Smooth muscle cell (in vitro differentiated cells): ENCODE data around the gene IL17F. TPM values are rescaled to one million over a fixed set of nuclear protein-coding genes. Genes with fewer than 3 reads are reported as not detected.

Source experiments
- DNase-seq: peaks from one replicate; lab custom pipeline; 2025; ENCODE audit not compliant: unreplicated experiment; lab: John Stamatoyannopoulos, UW
- H2AFZ ChIP-seq: fragments of 200-600 bp; sonication (generic); 2 replicates; pipeline ENCODE4 v1.6.0; 2016; ENCODE audit warnings: antibody characterized with exemption, low read depth, mild to moderate bottlenecking
- H3F3A ChIP-seq: fragments of 200-600 bp; sonication (generic); 2 replicates; pipeline ENCODE4 v1.6.0; 2017; ENCODE audit warnings: antibody characterized with exemption, low read depth
- H3K27ac ChIP-seq: fragments of 200-600 bp; sonication (generic); 2 replicates; pipeline ENCODE4 v1.5.1; 2016; ENCODE audit warnings: low read depth, mild to moderate bottlenecking
- H3K27me3 ChIP-seq: fragments of 200-600 bp; sonication (generic); 2 replicates; pipeline ENCODE4 v1.6.1; 2016; ENCODE audit warnings: low read depth, mild to moderate bottlenecking
- H3K36me3 ChIP-seq: fragments of 200-600 bp; sonication (generic); 2 replicates; pipeline ENCODE4 v1.5.1; 2016; ENCODE audit warnings: low read depth
- H3K4me1 ChIP-seq: fragments of 200-600 bp; sonication (generic); 2 replicates; pipeline ENCODE4 v1.5.1; 2016; ENCODE audit warnings: low read depth
- H3K4me2 ChIP-seq: fragments of 200-600 bp; sonication (generic); 2 replicates; pipeline ENCODE4 v1.6.0; 2016; ENCODE audit warnings: mild to moderate bottlenecking
- H3K4me3 ChIP-seq: fragments of 200-600 bp; sonication (generic); 2 replicates; pipeline ENCODE4 v1.5.1; 2016; ENCODE audit warnings: mild to moderate bottlenecking
- H3K79me2 ChIP-seq: fragments of 200-600 bp; sonication (generic); 2 replicates; pipeline ENCODE4 v1.6.0; 2016; ENCODE audit warnings: low read depth, mild to moderate bottlenecking
- H3K9ac ChIP-seq: fragments of 200-600 bp; sonication (generic); 2 replicates; pipeline ENCODE4 v1.6.0; 2016; ENCODE audit warnings: low read depth
- H3K9me3 ChIP-seq: fragments of 200-600 bp; sonication (generic); replicated peaks from 2 replicates; pipeline ENCODE4 v1.5.1; 2016; ENCODE audit warnings: low read depth
- H4K20me1 ChIP-seq: fragments of 200-600 bp; sonication (generic); 2 replicates; pipeline ENCODE4 v1.6.0; 2016; ENCODE audit warnings: low read depth
- CTCF ChIP-seq: fragments of 200-600 bp; sonication (generic); IDR thresholded peaks from 2 replicates; pipeline ENCODE4 v1.5.1; 2017; ENCODE audit warnings: borderline replicate concordance, mild to moderate bottlenecking, antibody characterized with exemption; ENCODE audit not compliant: insufficient read depth, poor library complexity, severe bottlenecking
- WGBS: methylation state at CpG from one replicate; pipeline ENCODE4 v1.1.7; 2016; ENCODE audit warnings: low lambda C conversion rate; 5-methylcytosine and 5-hydroxymethylcytosine counted together
- polyA plus RNA-seq: library from polyadenylated mRNA; unstranded; fragments of >200 nt; fragmentation: Nextera tagmentation; extraction: Ambion mirVana; gene quantifications from 2 replicates; pipeline ENCODE4 v1.2.1, GENCODE V29; 2016
- total RNA-seq: library from RNA; depleted of rRNA; stranded (reverse); fragments of >200 nt; gene quantifications from 2 replicates; pipeline ENCODE4 v1.2.3, GENCODE V29; 2014

IL17F gene
- total and polyA plus RNA-seq, 2 experiments from 2014 or later = not detected

- H3K4me2 ChIP-seq = no peak overlapping the region
- no peak overlapping the region for H2AFZ ChIP-seq
- no peak overlapping the region for H3K9ac ChIP-seq
- H3K4me1 ChIP-seq = no peaks in the 10 kb centered on the region
- H3K4me3 ChIP-seq = no peak overlapping the region
- no peak for DNase-seq
- no peaks in the 10 kb centered on the region for H3K79me2 ChIP-seq
- no peaks in the 10 kb centered on the region for H4K20me1 ChIP-seq
- H3K36me3 ChIP-seq = no peaks in the 10 kb centered on the region
- no peak for TF ChIP-seq CTCF
- peaks cover 8% of the 10 kb centered on the region for H3K27me3 ChIP-seq
- no peaks in the 10 kb centered on the region for H3F3A ChIP-seq
- no peak overlapping the region for H3K27ac ChIP-seq
- H3K9me3 ChIP-seq = no peaks in the 10 kb centered on the region
- 81% methylated on average over 2 of the region's 2 CpGs for WGBS
Observed at GRCh38 chr6:52217761-52218160, 26.5 kb downstream of the IL17F start.

- H2AFZ ChIP-seq = no peak overlapping the region
- H3K4me3 ChIP-seq = no peak overlapping the region
- no peak for DNase-seq
- H3K27me3 ChIP-seq = peaks cover 8% of the 10 kb centered on the region
- H3K4me1 ChIP-seq = no peaks in the 10 kb centered on the region
- no peak overlapping the region for H3K27ac ChIP-seq
- H4K20me1 ChIP-seq = no peaks in the 10 kb centered on the region
- no peak overlapping the region for H3K9ac ChIP-seq
- 88% methylated on average over 5 of the region's 5 CpGs for WGBS
- no peaks in the 10 kb centered on the region for H3K79me2 ChIP-seq
- no peaks in the 10 kb centered on the region for H3K9me3 ChIP-seq
- no peak for TF ChIP-seq CTCF
- no peaks in the 10 kb centered on the region for H3K36me3 ChIP-seq
- no peak overlapping the region for H3K4me2 ChIP-seq
- H3F3A ChIP-seq = no peaks in the 10 kb centered on the region
Observed at GRCh38 chr6:52216932-52217575, 27.2 kb downstream of the IL17F start.

DNA sequence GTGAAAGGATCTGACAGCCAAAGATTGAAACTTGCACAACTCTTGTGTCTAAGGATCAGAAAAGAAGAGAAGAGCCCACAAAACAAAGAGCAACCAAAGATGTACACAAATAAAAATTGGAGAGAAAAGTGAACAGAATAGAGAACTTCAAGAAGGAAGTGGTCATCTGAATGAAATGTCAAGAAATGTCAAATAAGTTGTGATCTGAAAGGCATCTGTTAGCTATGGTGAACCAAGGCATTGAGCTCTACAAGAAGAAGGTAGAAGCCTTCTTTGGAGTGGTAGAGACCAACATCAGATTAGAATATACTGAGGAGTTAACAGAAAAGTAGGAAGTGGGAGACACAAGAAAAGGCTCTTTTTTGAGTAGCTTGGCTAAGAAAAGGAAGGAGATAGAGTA is 28.5 kb downstream of the IL17F start:
- H3K9ac ChIP-seq = no peak overlapping the region
- no peaks in the 10 kb centered on the region for H4K20me1 ChIP-seq
- H3F3A ChIP-seq = no peaks in the 10 kb centered on the region
- no peak for TF ChIP-seq CTCF
- no peak for DNase-seq
- H3K27me3 ChIP-seq = peaks cover 8% of the 10 kb centered on the region
- no peaks in the 10 kb centered on the region for H3K4me1 ChIP-seq
- H3K4me3 ChIP-seq = no peak overlapping the region
- H3K79me2 ChIP-seq = no peaks in the 10 kb centered on the region
- H2AFZ ChIP-seq = no peak overlapping the region
- no peak overlapping the region for H3K4me2 ChIP-seq
- H3K36me3 ChIP-seq = no peaks in the 10 kb centered on the region
- no peaks in the 10 kb centered on the region for H3K9me3 ChIP-seq
- no peak overlapping the region for H3K27ac ChIP-seq

DNA sequence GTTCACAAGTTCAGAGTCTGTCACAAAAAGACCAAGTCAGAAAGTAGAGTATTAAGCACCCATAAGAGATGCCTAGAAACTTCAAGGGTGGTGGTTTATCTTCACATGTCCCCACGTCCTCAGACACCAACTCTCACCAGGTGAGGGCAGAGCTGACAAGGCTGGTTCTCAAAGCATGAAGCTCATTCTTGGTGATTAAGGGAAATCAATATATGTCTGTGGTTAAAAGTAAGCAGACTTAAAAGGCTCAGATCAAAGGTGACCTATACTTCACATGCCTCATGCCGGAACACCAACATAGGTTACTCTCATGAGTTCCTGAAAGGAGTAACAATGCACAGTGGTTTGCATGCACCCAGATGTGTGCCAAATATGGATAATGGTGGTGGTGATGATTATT is 31.2 kb downstream of the IL17F start:
- Histone ChIP-seq H3K9me3 (no peaks in the 10 kb centered on the region), H3K36me3 (no peaks in the 10 kb centered on the region), H3K4me1 (no peaks in the 10 kb centered on the region), H3K27me3 (no peaks in the 10 kb centered on the region), H3K9ac (no peak overlapping the region), H3K79me2 (no peaks in the 10 kb centered on the region), H3K4me2 (no peak overlapping the region), H4K20me1 (no peaks in the 10 kb centered on the region), H3K27ac (no peak overlapping the region), H3F3A (no peaks in the 10 kb centered on the region), H2AFZ (no peak overlapping the region), H3K4me3 (no peak overlapping the region)
- TF ChIP-seq CTCF = no peak
- WGBS = 74% methylated on average over 2 of the region's 2 CpGs
- DNase-seq = no peak
